ENCODE measurements around the gene CTXND1.

DNA sequence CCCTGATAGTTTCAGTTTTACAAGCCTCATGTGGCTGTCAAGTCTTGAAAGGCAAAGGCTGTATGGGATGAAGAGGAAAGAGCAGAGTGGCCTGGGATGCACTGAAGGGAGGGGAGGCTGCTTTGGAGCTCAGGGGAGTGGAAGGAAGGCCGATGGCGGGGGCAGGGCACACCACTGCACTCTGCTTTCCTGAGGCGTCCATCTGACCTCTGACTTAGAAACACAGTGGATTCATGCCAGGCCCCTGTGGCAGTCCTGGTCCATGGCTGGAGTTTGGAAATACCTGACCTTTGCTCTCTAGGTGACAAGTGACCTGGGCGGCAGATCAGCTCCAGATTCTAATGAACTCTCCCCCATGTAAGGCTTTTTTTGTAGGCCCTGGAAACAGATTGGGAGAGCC is 80.2 kb downstream of the CTXND1 start:
- TF ChIP-seq, protein P1, sequence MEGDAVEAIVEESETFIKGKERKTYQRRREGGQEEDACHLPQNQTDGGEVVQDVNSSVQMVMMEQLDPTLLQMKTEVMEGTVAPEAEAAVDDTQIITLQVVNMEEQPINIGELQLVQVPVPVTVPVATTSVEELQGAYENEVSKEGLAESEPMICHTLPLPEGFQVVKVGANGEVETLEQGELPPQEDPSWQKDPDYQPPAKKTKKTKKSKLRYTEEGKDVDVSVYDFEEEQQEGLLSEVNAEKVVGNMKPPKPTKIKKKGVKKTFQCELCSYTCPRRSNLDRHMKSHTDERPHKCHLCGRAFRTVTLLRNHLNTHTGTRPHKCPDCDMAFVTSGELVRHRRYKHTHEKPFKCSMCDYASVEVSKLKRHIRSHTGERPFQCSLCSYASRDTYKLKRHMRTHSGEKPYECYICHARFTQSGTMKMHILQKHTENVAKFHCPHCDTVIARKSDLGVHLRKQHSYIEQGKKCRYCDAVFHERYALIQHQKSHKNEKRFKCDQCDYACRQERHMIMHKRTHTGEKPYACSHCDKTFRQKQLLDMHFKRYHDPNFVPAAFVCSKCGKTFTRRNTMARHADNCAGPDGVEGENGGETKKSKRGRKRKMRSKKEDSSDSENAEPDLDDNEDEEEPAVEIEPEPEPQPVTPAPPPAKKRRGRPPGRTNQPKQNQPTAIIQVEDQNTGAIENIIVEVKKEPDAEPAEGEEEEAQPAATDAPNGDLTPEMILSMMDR (IDR thresholded peaks at IDR 0.05; ENCODE audit: low read depth, low read length, poor library complexity, severe bottlenecking): no peak
- TF ChIP-seq EZH2phosphoT487 (IDR thresholded peaks at IDR 0.05; ENCODE audit: borderline replicate concordance, low read length): no peak

Measured in DOHH2 (cell line).